CD14-positive monocyte (primary cell): ENCODE measurements around the gene SLC30A9. TPM values are rescaled to one million over a fixed set of nuclear protein-coding genes. Genes with fewer than 3 reads are reported as not detected.

ENCODE experiments used
- DNase-seq, 3 donors: peaks; one replicate each; pipeline ENCODE4 v3.0.0-alpha.2; 2011 to 2022
- H2AFZ ChIP-seq: 2 replicates; pipeline ENCODE4 v1.6.0; 2012; ENCODE audit warnings: mild to moderate bottlenecking, low read depth, low read length, inconsistent platforms; ENCODE audit not compliant: insufficient read depth, poor library complexity, severe bottlenecking
- H3K27ac ChIP-seq, 2 donors: 1 replicate in 1 of 2; 2 replicates in 1 of 2; pipeline ENCODE4 v1.5.1; 2012 to 2013; ENCODE audit warnings: low read length in 2 of 2, control low read depth in 1 of 2, inconsistent platforms in 1 of 2, low read depth in 1 of 2, mild to moderate bottlenecking in 1 of 2
- H3K27me3 ChIP-seq, 2 donors: one replicate each; pipeline versions ENCODE4 v1.6.0 to v1.6.1; 2011 to 2013; ENCODE audit warnings: low read length in 2 of 2; ENCODE audit not compliant: control insufficient read depth in 2 of 2, insufficient read depth in 2 of 2
- H3K36me3 ChIP-seq, 2 donors: replicated peaks in 1 of 2; 1 replicate in 1 of 2; 2 replicates in 1 of 2; pipeline versions ENCODE4 v1.5.1 to v1.6.1; 2012 to 2013; ENCODE audit warnings: low read length in 2 of 2, control low read depth in 1 of 2, inconsistent platforms in 1 of 2, mild to moderate bottlenecking in 1 of 2; ENCODE audit not compliant: insufficient read depth in 2 of 2, control insufficient read depth in 1 of 2
- H3K4me1 ChIP-seq, 2 donors: 1 replicate in 1 of 2; 2 replicates in 1 of 2; pipeline versions ENCODE4 v1.5.1 to v1.6.1; 2012 to 2013; ENCODE audit warnings: low read length in 2 of 2, control low read depth in 1 of 2, inconsistent platforms in 1 of 2, mild to moderate bottlenecking in 1 of 2, moderate library complexity in 1 of 2; ENCODE audit not compliant: insufficient read depth in 2 of 2, control insufficient read depth in 1 of 2
- H3K4me2 ChIP-seq: replicated peaks from 2 replicates; pipeline ENCODE3; 2012; ENCODE audit warnings: low read length, moderate library complexity, mild to moderate bottlenecking; ENCODE audit not compliant: poor library complexity, severe bottlenecking; ENCODE audit errors: extremely low read depth
- H3K4me3 ChIP-seq, 3 experiments: fragments of 200-600 bp in 1 of 3; sonication (generic) in 1 of 3; replicated peaks in 1 of 3; 1 replicate in 2 of 3; 2 replicates in 1 of 3; pipeline ENCODE4 v1.5.1; 2011 to 2013; ENCODE audit warnings: low read length in 3 of 3, mild to moderate bottlenecking in 3 of 3, control low read depth in 2 of 3, low read depth in 2 of 3, inconsistent platforms in 1 of 3, moderate library complexity in 1 of 3
- H3K79me2 ChIP-seq: 2 replicates; pipeline ENCODE4 v1.6.0; 2012; ENCODE audit warnings: mild to moderate bottlenecking, control low read depth, inconsistent platforms, low read length, moderate library complexity; ENCODE audit not compliant: insufficient read depth
- H3K9ac ChIP-seq: 2 replicates; pipeline ENCODE4 v1.6.0; 2017; ENCODE audit warnings: low read length, mild to moderate bottlenecking; ENCODE audit not compliant: insufficient read depth, poor library complexity, severe bottlenecking
- H3K9me3 ChIP-seq, 2 donors: replicated peaks in 1 of 2; 1 replicate in 1 of 2; 2 replicates in 1 of 2; pipeline versions ENCODE4 v1.5.1 to v1.6.1; 2012 to 2013; ENCODE audit warnings: low read length in 2 of 2, control low read depth in 1 of 2; ENCODE audit not compliant: control insufficient read depth in 1 of 2, insufficient read depth in 1 of 2
- H4K20me1 ChIP-seq: 2 replicates; pipeline ENCODE4 v1.6.0; 2012; ENCODE audit warnings: mild to moderate bottlenecking, low read length, control low read depth, moderate library complexity; ENCODE audit not compliant: insufficient read depth
- H3K27ac Mint-ChIP-seq, 7 donors: one replicate each; pipeline ENCODE4 v1.8.0; 2020; ENCODE audit warnings: mild to moderate bottlenecking in 7 of 7, mixed read lengths in 7 of 7, moderate library complexity in 6 of 7, inconsistent platforms in 2 of 7
- H3K27me3 Mint-ChIP-seq, 3 donors: one replicate each; pipeline ENCODE4 v1.8.0; 2021 to 2022; ENCODE audit warnings: low read depth in 3 of 3, mild to moderate bottlenecking in 3 of 3, mixed read lengths in 3 of 3, moderate library complexity in 3 of 3, inconsistent platforms in 1 of 3
- H3K36me3 Mint-ChIP-seq, 2 donors: one replicate each; pipeline ENCODE4 v1.8.0; 2020; ENCODE audit warnings: mixed read lengths in 2 of 2, inconsistent platforms in 1 of 2, mild to moderate bottlenecking in 1 of 2
- H3K4me1 Mint-ChIP-seq: one replicate; pipeline ENCODE4 v1.8.0; 2020; ENCODE audit warnings: mild to moderate bottlenecking, mixed read lengths
- H3K4me3 Mint-ChIP-seq, 2 donors: one replicate each; pipeline ENCODE4 v1.8.0; 2020; ENCODE audit warnings: mild to moderate bottlenecking in 2 of 2, mixed read lengths in 2 of 2, moderate library complexity in 1 of 2
- H3K9me3 Mint-ChIP-seq, 7 donors: one replicate each; pipeline ENCODE4 v1.8.0; 2020 to 2022; ENCODE audit warnings: mixed read lengths in 7 of 7, mild to moderate bottlenecking in 6 of 7, moderate library complexity in 6 of 7, inconsistent platforms in 2 of 7
- WGBS: methylation state at CpG from one replicate; pipeline ENCODE4 v1.1.5; 2013; ENCODE audit warnings: missing lambda C conversion rate; ENCODE audit not compliant: insufficient coverage; 5-methylcytosine and 5-hydroxymethylcytosine counted together
- intact Hi-C, 2 donors: fragments of 100-400 bp; cut with micrococcal nuclease; formaldehyde crosslinking; loops; one replicate each; pipeline versions ENCODE4 v1.15.0 to v1.15.1; 2023
- polyA plus RNA-seq, 3 donors: library from polyadenylated mRNA; depleted of rRNA in 1 of 3; unstranded in 2 of 3; stranded (reverse) in 1 of 3; fragments of 300-500 nt in 2 of 3; fragments of >200 nt in 1 of 3; fragmentation: Illumina TruSeq in 2 of 3; gene quantifications; 1 replicate in 2 of 3; 2 replicates in 1 of 3; pipeline ENCODE4 v1.2.3, GENCODE V29; 2012 to 2021
- TF ChIP-seq, protein P1 (sequence below): fragments of 200-600 bp; IDR thresholded peaks from one replicate; pipeline ENCODE4 v1.8.0; 2022; ENCODE audit warnings: antibody characterized with exemption, mild to moderate bottlenecking

Gene SLC30A9
- polyA plus RNA-seq, 3 donors, result 11.6 to 47.2 (median 41.0) TPM

DNA sequence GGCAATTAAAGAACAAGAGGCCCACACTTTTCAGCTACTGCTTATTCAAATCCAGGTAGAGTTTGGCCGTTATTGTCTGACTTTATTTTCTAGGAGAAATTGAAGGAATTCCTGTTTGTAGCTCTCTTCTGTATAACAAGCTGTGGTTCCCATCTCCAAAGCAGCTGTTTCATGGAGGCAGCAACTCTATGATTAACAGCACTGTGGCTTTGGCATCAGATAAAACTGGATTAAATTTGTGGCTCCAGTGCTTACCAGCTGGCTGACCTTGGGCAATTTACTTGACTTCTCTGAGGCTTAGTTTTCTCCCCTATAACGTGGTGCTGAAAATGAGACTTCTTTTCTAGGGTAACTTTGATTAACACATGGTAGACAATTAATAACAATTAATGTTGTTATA is 28.1 kb downstream of the SLC30A9 start:
- H3K4me2 ChIP-seq, result no peak overlapping the region
- H3K9ac ChIP-seq, result no peak overlapping the region
- H3K9me3 ChIP-seq, result no peaks in the 10 kb centered on the region
- Mint-ChIP-seq H3K27me3 (no peaks in the 10 kb centered on the region), H3K4me1 (no peaks in the 10 kb centered on the region), H3K27ac (no peak overlapping the region), H3K9me3 (peaks cover 0 to 1% (median 0%) of the 10 kb centered on the region in 7 donors), H3K4me3 (no peak overlapping the region), H3K36me3 (peaks cover 24 to 41% of the 10 kb centered on the region in 2 donors)
- peaks cover 9% of the 10 kb centered on the region for H3K79me2 ChIP-seq
- TF ChIP-seq, protein P1, sequence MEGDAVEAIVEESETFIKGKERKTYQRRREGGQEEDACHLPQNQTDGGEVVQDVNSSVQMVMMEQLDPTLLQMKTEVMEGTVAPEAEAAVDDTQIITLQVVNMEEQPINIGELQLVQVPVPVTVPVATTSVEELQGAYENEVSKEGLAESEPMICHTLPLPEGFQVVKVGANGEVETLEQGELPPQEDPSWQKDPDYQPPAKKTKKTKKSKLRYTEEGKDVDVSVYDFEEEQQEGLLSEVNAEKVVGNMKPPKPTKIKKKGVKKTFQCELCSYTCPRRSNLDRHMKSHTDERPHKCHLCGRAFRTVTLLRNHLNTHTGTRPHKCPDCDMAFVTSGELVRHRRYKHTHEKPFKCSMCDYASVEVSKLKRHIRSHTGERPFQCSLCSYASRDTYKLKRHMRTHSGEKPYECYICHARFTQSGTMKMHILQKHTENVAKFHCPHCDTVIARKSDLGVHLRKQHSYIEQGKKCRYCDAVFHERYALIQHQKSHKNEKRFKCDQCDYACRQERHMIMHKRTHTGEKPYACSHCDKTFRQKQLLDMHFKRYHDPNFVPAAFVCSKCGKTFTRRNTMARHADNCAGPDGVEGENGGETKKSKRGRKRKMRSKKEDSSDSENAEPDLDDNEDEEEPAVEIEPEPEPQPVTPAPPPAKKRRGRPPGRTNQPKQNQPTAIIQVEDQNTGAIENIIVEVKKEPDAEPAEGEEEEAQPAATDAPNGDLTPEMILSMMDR, result no peak
- H2AFZ ChIP-seq, result no peak overlapping the region
- H4K20me1 ChIP-seq, result peaks cover 12% of the 10 kb centered on the region
- peaks cover 44 to 47% of the 10 kb centered on the region in 2 donors for H3K36me3 ChIP-seq
- intact Hi-C loops, result no loop called here
- WGBS, result no CpG with 5 or more reads among the region's 2 CpGs
- no peaks in the 10 kb centered on the region for H3K27me3 ChIP-seq
- no peaks in the 10 kb centered on the region for H3K4me1 ChIP-seq
- no peak for DNase-seq
- no peak overlapping the region for H3K27ac ChIP-seq
- no peak overlapping the region for H3K4me3 ChIP-seq

DNA sequence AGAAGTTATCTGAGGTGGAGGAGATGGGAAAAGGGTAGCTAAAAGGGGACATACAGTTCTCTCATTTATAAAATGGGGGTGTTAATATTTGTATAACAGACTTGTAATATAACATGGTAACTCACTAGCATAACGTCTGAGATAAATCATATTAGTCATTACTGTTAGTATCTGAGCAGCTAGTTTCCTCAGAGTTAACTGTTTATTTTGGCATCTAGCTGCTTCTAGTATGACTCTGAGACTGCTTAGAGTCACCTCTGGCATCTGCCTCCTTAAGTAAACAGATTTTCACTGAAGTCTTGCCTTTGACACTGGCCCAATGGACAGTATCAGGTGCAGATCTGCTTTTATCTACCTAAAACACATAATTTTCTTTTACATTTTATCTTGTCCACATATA is 58.1 kb downstream of the SLC30A9 start:
- no peaks in the 10 kb centered on the region for H4K20me1 ChIP-seq
- TF ChIP-seq, protein P1, result no peak
- no peak overlapping the region for H3K4me2 ChIP-seq
- H3K9ac ChIP-seq, result no peak overlapping the region
- no peak overlapping the region for H3K27ac ChIP-seq
- intact Hi-C loops, result no loop called here
- H3K4me3 Mint-ChIP-seq, result no peak overlapping the region
- H3K4me1 Mint-ChIP-seq, result no peaks in the 10 kb centered on the region
- H3K27me3 Mint-ChIP-seq, result no peaks in the 10 kb centered on the region
- no peaks in the 10 kb centered on the region for H3K79me2 ChIP-seq
- peaks cover 10 to 19% (median 17%) of the 10 kb centered on the region in 7 donors for H3K9me3 Mint-ChIP-seq
- no peak overlapping the region for H3K27ac Mint-ChIP-seq
- H3K4me1 ChIP-seq, result no peaks in the 10 kb centered on the region
- no CpG with 5 or more reads among the region's 1 CpG for WGBS
- H2AFZ ChIP-seq, result no peak overlapping the region
- H3K27me3 ChIP-seq, result no peaks in the 10 kb centered on the region
- H3K36me3 ChIP-seq, result peaks cover 36 to 51% of the 10 kb centered on the region in 2 donors
- H3K4me3 ChIP-seq, result no peak overlapping the region
- DNase-seq, result no peak
- peaks cover 0 to 3% of the 10 kb centered on the region in 2 donors for H3K9me3 ChIP-seq
- peaks cover 50 to 54% of the 10 kb centered on the region in 2 donors for H3K36me3 Mint-ChIP-seq
